WTC11 (cell line): Measurements from ENCODE around the gene TBL1XR1.

Experiments used
- ATF3 ChIP-seq: sonication (generic); formaldehyde crosslinking; conservative IDR thresholded peaks from 2 replicates; pipeline ENCODE4 v1.8.1; 2022; ENCODE audit warnings: mild to moderate bottlenecking, missing genetic modification reagents
- CREB1 ChIP-seq: sonication (generic); formaldehyde crosslinking; IDR thresholded peaks from 2 replicates; pipeline ENCODE4 v1.8.0; 2023; ENCODE audit warnings: mild to moderate bottlenecking, missing genetic modification reagents
- CREM ChIP-seq: sonication (generic); formaldehyde crosslinking; IDR thresholded peaks from 2 replicates; pipeline ENCODE4 v1.8.1; 2022; ENCODE audit warnings: mild to moderate bottlenecking, missing genetic modification reagents, moderate library complexity
- CTCF ChIP-seq: fragments of 200-600 bp; IDR thresholded peaks from 2 replicates; pipeline ENCODE4 v1.8.0; 2022; ENCODE audit warnings: antibody characterized with exemption
- E2F1 ChIP-seq: sonication (generic); formaldehyde crosslinking; IDR thresholded peaks from 2 replicates; pipeline ENCODE4 v1.8.0; 2022; ENCODE audit warnings: mild to moderate bottlenecking, missing genetic modification reagents
- ESRRA ChIP-seq: sonication (generic); formaldehyde crosslinking; IDR thresholded peaks from 2 replicates; pipeline ENCODE4 v1.8.1; 2022; ENCODE audit warnings: mild to moderate bottlenecking, missing genetic modification reagents, borderline replicate concordance
- ETV6 ChIP-seq: sonication (generic); formaldehyde crosslinking; IDR thresholded peaks from 2 replicates; pipeline ENCODE4 v1.8.1; 2022; ENCODE audit warnings: mild to moderate bottlenecking, missing genetic modification reagents
- MAX ChIP-seq: sonication (generic); formaldehyde crosslinking; IDR thresholded peaks from 2 replicates; pipeline ENCODE4 v1.8.0; 2022; ENCODE audit warnings: mild to moderate bottlenecking, missing genetic modification reagents
- PREB ChIP-seq: sonication (generic); formaldehyde crosslinking; IDR thresholded peaks from 2 replicates; pipeline ENCODE4 v1.8.1; 2022; ENCODE audit warnings: mild to moderate bottlenecking, missing genetic modification reagents, moderate library complexity, borderline replicate concordance
- STAT6 ChIP-seq: sonication (generic); formaldehyde crosslinking; conservative IDR thresholded peaks from 2 replicates; pipeline ENCODE4 v1.8.1; 2023; ENCODE audit warnings: mild to moderate bottlenecking, low read depth, missing genetic modification reagents, moderate library complexity
- ZNF416 ChIP-seq: fragments of 250-450 bp; sonication (Bioruptor Pico); IDR thresholded peaks from 2 replicates; pipeline ENCODE4 v1.9.0; 2021; ENCODE audit warnings: mild to moderate bottlenecking, inconsistent platforms
- ZNF671 ChIP-seq: fragments of 250-450 bp; sonication (Bioruptor Pico); IDR thresholded peaks from 2 replicates; pipeline ENCODE4 v1.8.0; 2021; ENCODE audit warnings: mild to moderate bottlenecking

- no peak for TF ChIP-seq ATF3 (CRISPR knock-in tag)
- TF ChIP-seq CTCF, result no peak
- no peak for TF ChIP-seq ZNF671 (CRISPR knock-in tag)
- TF ChIP-seq STAT6 (CRISPR knock-in tag), result no peak
- no peak for TF ChIP-seq CREM (CRISPR knock-in tag)
- TF ChIP-seq ESRRA (CRISPR knock-in tag), result no peak
- no peak for TF ChIP-seq MAX (CRISPR knock-in tag)
- TF ChIP-seq E2F1 (CRISPR knock-in tag), result no peak
- TF ChIP-seq CREB1 (CRISPR knock-in tag), result no peak
- TF ChIP-seq ETV6, result no peak
- no peak for TF ChIP-seq PREB (CRISPR knock-in tag)
- TF ChIP-seq ZNF416 (CRISPR knock-in tag), result no peak
These were observed 191.4 kb downstream of the TBL1XR1 start for GRCh38 chr3:177005718-177006405.
